HG03097 (cell line): ENCODE results near the gene ATP6V1A.
"Not testable (repeated sequence)": the region's sequence is repeated elsewhere in the genome, so short reads cannot be mapped to it uniquely, and the experiment has no call there.

ENCODE experiments used
- ATAC-seq: cut with Tn5 transposase; IDR thresholded peaks from one replicate; pipeline ENCODE4 v1.9.1; 2021; ENCODE audit not compliant: unreplicated experiment, low FRiP score

The ATP6V1A gene

DNA sequence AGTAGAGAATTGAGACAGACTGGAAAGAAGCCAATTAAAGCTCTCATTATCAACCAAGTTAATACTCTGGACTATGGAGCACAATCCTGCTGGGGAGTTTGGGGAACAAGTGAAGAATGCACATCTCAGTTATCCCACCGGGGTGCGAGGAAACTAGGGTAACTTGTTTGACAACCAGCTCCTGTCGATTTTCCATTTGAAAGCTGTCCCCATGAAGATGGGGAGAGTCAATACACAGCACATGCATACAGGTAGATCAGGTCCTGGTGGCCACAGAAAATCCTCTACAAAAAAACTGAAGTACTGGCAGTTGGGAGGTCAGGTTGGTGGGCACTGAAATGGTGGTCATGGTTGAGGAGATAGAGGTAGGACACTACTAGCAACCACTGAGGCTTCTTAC, 66.0 kb downstream of the ATP6V1A start:
- ATAC-seq, result no peak

DNA sequence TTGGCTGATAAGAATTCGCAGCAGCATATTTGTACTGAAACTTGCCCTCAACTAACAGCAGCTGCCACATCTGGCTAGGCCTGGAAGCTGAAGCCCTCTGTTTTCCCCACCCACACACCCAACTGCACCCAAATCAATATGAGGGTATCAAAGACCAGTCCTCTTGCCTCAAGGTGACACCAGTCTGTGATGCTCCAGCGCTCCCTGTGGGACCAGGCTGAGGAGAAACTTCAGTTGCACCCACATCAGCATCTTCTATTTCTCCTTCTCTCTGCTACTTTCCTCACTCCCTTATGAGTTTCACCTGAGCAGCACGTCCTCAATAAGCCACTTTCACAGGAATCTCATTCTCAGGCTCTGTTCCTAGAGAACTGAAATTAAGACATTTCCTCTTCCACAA, 73.0 kb downstream of the ATP6V1A start:
- ATAC-seq, result no peak

- ATAC-seq, result peak; percentile 74
Observed at GRCh38 chr3:113825090-113825489, 78.3 kb downstream of the ATP6V1A start.

- no peak for ATAC-seq
Observed at GRCh38 chr3:113828600-113828999, 81.8 kb downstream of the ATP6V1A start.

GRCh38 chr3:113829576-113830354, 82.9 kb downstream of the ATP6V1A start:
- ATAC-seq, result no peak

DNA sequence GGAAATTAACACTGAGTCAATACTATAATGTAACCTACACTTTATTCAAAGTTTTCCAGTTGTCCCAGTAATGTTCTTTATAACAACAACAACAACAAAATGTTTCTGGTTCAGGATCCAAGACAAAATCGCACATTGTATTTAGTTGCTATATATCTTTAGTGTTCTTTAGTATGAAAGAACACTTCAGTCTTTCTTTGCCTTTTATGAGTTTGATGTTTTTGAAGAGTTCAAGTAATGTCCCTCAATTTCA, 84.2 kb downstream of the ATP6V1A start:
- no peak for ATAC-seq

GRCh38 chr3:113832477-113833164, 85.8 kb downstream of the ATP6V1A start:
- ATAC-seq, result no peak

DNA sequence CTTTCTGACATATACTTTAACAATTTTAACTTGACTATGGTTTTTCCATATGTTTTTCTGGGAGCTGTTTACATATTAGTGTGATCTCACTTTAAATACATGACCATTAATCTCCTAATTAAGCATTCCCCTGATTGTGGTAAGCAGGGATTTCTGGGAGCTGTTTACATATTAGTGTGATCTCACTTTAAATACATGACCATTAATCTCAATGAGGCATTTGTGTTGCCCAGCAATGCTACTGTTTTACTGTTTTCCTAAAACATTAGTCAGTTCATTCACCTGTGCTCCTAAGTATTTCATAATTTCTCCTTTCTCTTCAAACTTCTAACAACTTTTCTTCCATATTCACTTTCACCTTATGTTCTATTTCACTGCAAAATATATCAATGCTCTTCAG, 88.1 kb downstream of the ATP6V1A start:
- no peak for ATAC-seq

- ATAC-seq, result peak; percentile 95
Observed at GRCh38 chr3:113838631-113839209, 91.9 kb downstream of the ATP6V1A start, which contains the start of gene GRAMD1C. GRAMD1C (plus strand) TSS chr3:113838788; CDS start chr3:113838910, 122 bp downstream.

- ATAC-seq, result no peak
Observed at GRCh38 chr3:113839551-113839950, 92.7 kb downstream of the ATP6V1A start.

GRCh38 chr3:113844622-113845222, 97.9 kb downstream of the ATP6V1A start:
- ATAC-seq, result no peak

DNA sequence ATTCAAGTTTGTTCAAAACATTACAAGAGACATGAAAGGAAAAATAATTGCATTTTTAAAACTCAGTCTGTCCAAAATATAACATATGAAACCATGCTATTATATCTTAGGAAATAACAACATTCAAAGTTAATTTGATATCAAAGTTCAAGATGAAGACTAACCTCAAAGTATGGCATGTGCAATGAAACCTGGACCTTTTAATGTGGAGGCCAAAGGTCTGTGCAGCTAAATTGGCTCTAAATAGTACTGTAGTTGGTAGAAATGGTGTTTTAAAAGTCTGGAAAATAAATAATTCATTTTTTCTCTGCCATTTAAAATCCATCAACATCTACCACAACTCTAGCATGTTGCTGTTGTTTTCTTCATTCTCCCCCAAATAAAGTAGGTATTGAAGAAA, 100.4 kb downstream of the ATP6V1A start:
- no peak for ATAC-seq

GRCh38 chr3:113847664-113848461, 101.0 kb downstream of the ATP6V1A start:
- no peak for ATAC-seq

- not testable (repeated sequence) for ATAC-seq
Observed at GRCh38 chr3:113849071-113849470, 102.2 kb downstream of the ATP6V1A start.

DNA sequence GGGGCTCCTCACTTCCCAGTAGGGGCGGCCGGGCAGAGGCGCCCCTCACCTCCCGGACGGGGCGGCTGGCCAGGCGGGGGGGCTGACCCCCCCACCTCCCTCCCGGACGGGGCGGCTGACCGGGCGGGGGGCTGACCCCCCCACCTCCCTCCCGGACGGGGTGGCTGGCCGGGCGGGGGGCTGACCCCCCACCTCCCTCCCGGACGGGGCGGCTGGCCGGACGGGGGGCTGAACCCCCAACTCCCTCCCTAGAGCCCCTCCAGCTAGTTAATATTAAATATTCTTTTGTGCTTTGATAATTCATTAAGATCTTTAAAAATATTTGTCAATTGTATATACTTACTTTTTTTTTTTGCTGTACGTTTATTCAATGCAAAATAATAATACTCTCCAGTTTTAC, 103.0 kb downstream of the ATP6V1A start:
- ATAC-seq, result not testable (repeated sequence)

DNA sequence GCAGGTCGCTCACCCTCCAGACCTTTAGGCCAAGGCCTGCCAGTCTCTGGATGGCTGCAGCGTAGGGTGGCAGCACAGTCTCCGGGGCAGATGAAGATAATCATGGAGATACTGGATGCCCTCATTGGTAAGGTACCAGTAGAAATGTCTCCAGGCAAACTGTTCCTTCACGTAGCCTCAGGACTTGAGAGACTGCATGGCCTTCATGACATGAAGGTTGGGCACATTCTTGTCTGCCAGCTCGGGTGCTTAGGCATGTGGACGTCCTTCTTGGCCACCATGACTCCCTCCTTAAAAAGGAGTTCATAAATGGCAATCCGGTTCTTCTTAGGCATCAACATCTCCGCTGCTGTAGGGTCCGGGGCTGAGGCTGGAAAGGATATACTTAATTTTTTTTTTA, 103.6 kb downstream of the ATP6V1A start:
- ATAC-seq, result not testable (repeated sequence)

GRCh38 chr3:113852506-113852905, 105.7 kb downstream of the ATP6V1A start:
- ATAC-seq, result no peak
